Activated CD8-positive, alpha-beta T cell treated with anti-CD3 and anti-CD28 coated beads, Interleukin-2, amount 10 ng/mL, durations not matched to agents 7 days and 5 days (primary cell): ENCODE data around the gene IFI44L. TPM values are rescaled to one million over a fixed set of nuclear protein-coding genes. Genes with fewer than 3 reads are reported as not detected.

Experiments
- ATAC-seq: fragments of 150-1000 bp; cut with Tn5 transposase; one replicate; pipeline ENCODE4 v1.10.0; 2021; ENCODE audit warnings: moderate library complexity
- CTCF ChIA-PET: fragments of 350-600 bp; sonication (Branson Sonifier 250); formaldehyde crosslinking; loops from one replicate; lab custom pipeline; 2021; ENCODE audit warnings: antibody characterized with exemption; lab: Charles Lee
- POLR2A ChIA-PET: fragments of 350-600 bp; sonication (Branson Sonifier 250); formaldehyde crosslinking; loops from one replicate; lab custom pipeline; 2021; ENCODE audit warnings: antibody characterized with exemption; lab: Charles Lee
- DNase-seq: peaks from one replicate; pipeline ENCODE4 v3.0.0-alpha.2; 2020
- H3K27ac Mint-ChIP-seq: one replicate; pipeline ENCODE4 v1.8.0; 2021; ENCODE audit warnings: mild to moderate bottlenecking, mixed read lengths
- H3K27me3 Mint-ChIP-seq: one replicate; pipeline ENCODE4 v1.8.0; 2021; ENCODE audit warnings: low read depth, mixed read lengths
- H3K36me3 Mint-ChIP-seq: one replicate; pipeline ENCODE4 v1.8.0; 2021; ENCODE audit warnings: low read depth, mixed read lengths
- H3K4me1 Mint-ChIP-seq: one replicate; pipeline ENCODE4 v1.8.0; 2021; ENCODE audit warnings: low read depth, mixed read lengths
- H3K4me3 Mint-ChIP-seq: one replicate; pipeline ENCODE4 v1.8.0; 2021; ENCODE audit warnings: mild to moderate bottlenecking, mixed read lengths
- H3K9me3 Mint-ChIP-seq: one replicate; pipeline ENCODE4 v1.8.0; 2022; ENCODE audit warnings: mixed read lengths; ENCODE audit not compliant: insufficient read depth
- total RNA-seq, 2 experiments: library from RNA; stranded (reverse); gene quantifications; one replicate each; pipeline ENCODE4 v1.2.3, GENCODE V29; 2021

The IFI44L gene
- 100 to 1,000 TPM; 181 to 191 TPM for total RNA-seq

- peak within 1 kb of the TSS; percentile 85 for H3K4me3 Mint-ChIP-seq
- no peaks in the 10 kb centered on the region for H3K9me3 Mint-ChIP-seq
- CTCF ChIA-PET: interaction anchor here (0.6 to 2.8 kb wide), 16 partner anchors 12 to 615 kb away, joined by 3 to 18 read pairs (median 5); partner anchors contain the start of genes DNAJB4 and IFI44
- H3K27me3 Mint-ChIP-seq: peaks cover 7% of the 10 kb centered on the region
- H3K36me3 Mint-ChIP-seq: peaks cover 39% of the 10 kb centered on the region
- H3K27ac Mint-ChIP-seq: peak within 1 kb of the TSS; percentile 93
- DNase-seq (peak; percentile 78), ATAC-seq (peak; percentile 46)
- H3K4me1 Mint-ChIP-seq: peaks cover 55% of the 10 kb centered on the region
- POLR2A ChIA-PET: interaction anchor here (0.7 to 5.2 kb wide), 15 partner anchors 8 to 644 kb away, joined by 3 to 33 read pairs (median 8); partner anchors contain the start of genes DNAJB4, FUBP1 and IFI44
Measured at GRCh38 chr1:78619803-78620579, at the start of gene IFI44L. IFI44L (plus strand) TSS chr1:78620448; CDS start chr1:78627916, 7,468 bp downstream.

- ChIA-PET POLR2A (no interaction called here), CTCF (no interaction called here)
- DNase-seq (no peak), ATAC-seq (no peak)
- H3K4me3 Mint-ChIP-seq: no peak overlapping the region
- H3K36me3 Mint-ChIP-seq: no peaks in the 10 kb centered on the region
- H3K9me3 Mint-ChIP-seq: no peaks in the 10 kb centered on the region
- H3K27me3 Mint-ChIP-seq: no peaks in the 10 kb centered on the region
- no peak overlapping the region for H3K27ac Mint-ChIP-seq
- no peaks in the 10 kb centered on the region for H3K4me1 Mint-ChIP-seq
Measured at GRCh38 chr1:78570539-78570938, 49.7 kb upstream of the IFI44L start.

- POLR2A ChIA-PET: no interaction called here
- ATAC-seq (no peak), DNase-seq (no peak)
- CTCF ChIA-PET: interaction anchor here (1.1 kb wide), 1 partner anchor 446 kb away, joined by 3 read pairs; no protein-coding TSS in a partner anchor
- Mint-ChIP-seq H3K9me3 (no peaks in the 10 kb centered on the region), H3K4me1 (no peaks in the 10 kb centered on the region), H3K27me3 (no peaks in the 10 kb centered on the region), H3K27ac (no peak overlapping the region), H3K4me3 (no peak overlapping the region), H3K36me3 (no peaks in the 10 kb centered on the region)
Measured at GRCh38 chr1:78577257-78578100, 42.8 kb upstream of the IFI44L start.

GRCh38 chr1:78586572-78586971, 33.7 kb upstream of the IFI44L start:
- POLR2A ChIA-PET: no interaction called here

GRCh38 chr1:78587211-78587610, 33.0 kb upstream of the IFI44L start:
- H3K9me3 Mint-ChIP-seq: no peaks in the 10 kb centered on the region
- no peaks in the 10 kb centered on the region for H3K4me1 Mint-ChIP-seq
- ChIA-PET POLR2A (no interaction called here), CTCF (no interaction called here)
- ATAC-seq: no peak
- no peaks in the 10 kb centered on the region for H3K36me3 Mint-ChIP-seq
- no peak overlapping the region for H3K27ac Mint-ChIP-seq
- H3K27me3 Mint-ChIP-seq: peaks cover 7% of the 10 kb centered on the region
- DNase-seq: no peak
- no peak overlapping the region for H3K4me3 Mint-ChIP-seq

More at GRCh38 chr1:78586572-78586971, 33.7 kb upstream of the IFI44L start:
- H3K27me3 Mint-ChIP-seq: peaks cover 5% of the 10 kb centered on the region
- no peaks in the 10 kb centered on the region for H3K9me3 Mint-ChIP-seq
- no peaks in the 10 kb centered on the region for H3K36me3 Mint-ChIP-seq
- DNase-seq (no peak), ATAC-seq (no peak)
- no peaks in the 10 kb centered on the region for H3K4me1 Mint-ChIP-seq
- H3K27ac Mint-ChIP-seq: no peak overlapping the region
- CTCF ChIA-PET: no interaction called here
- H3K4me3 Mint-ChIP-seq: no peak overlapping the region

- no peak for DNase-seq
- Mint-ChIP-seq H3K27ac (no peak overlapping the region), H3K4me3 (no peak overlapping the region), H3K36me3 (no peaks in the 10 kb centered on the region), H3K27me3 (peaks cover 9% of the 10 kb centered on the region), H3K4me1 (no peaks in the 10 kb centered on the region), H3K9me3 (no peaks in the 10 kb centered on the region)
- ChIA-PET CTCF (interaction anchor here (1.2 kb wide), 1 partner anchor 7 kb away, joined by 3 read pairs; no protein-coding TSS in a partner anchor), POLR2A (no interaction called here)
- ATAC-seq: no peak
Measured at GRCh38 chr1:78591971-78592370, 28.3 kb upstream of the IFI44L start.

GRCh38 chr1:78599294-78599693, 21.0 kb upstream of the IFI44L start:
- Mint-ChIP-seq H3K27me3 (peaks cover 11% of the 10 kb centered on the region), H3K4me1 (no peaks in the 10 kb centered on the region), H3K27ac (no peak overlapping the region), H3K36me3 (no peaks in the 10 kb centered on the region), H3K9me3 (no peaks in the 10 kb centered on the region), H3K4me3 (no peak overlapping the region)
- CTCF ChIA-PET: interaction anchor here (0.9 to 1.4 kb wide), 3 partner anchors 8 to 18 kb away, joined by 3 to 5 read pairs (median 4); no protein-coding TSS in a partner anchor
- DNase-seq (no peak), ATAC-seq (no peak)
- POLR2A ChIA-PET: no interaction called here

- peaks cover 8% of the 10 kb centered on the region for H3K27me3 Mint-ChIP-seq
- CTCF ChIA-PET: interaction anchor here (0.6 to 1.6 kb wide), 3 partner anchors 8 to 16 kb away, joined by 3 to 5 read pairs (median 4); no protein-coding TSS in a partner anchor
- no peak overlapping the region for H3K4me3 Mint-ChIP-seq
- H3K4me1 Mint-ChIP-seq: no peaks in the 10 kb centered on the region
- no peaks in the 10 kb centered on the region for H3K9me3 Mint-ChIP-seq
- ATAC-seq: no peak
- POLR2A ChIA-PET: no interaction called here
- DNase-seq: no peak
- no peak overlapping the region for H3K27ac Mint-ChIP-seq
- no peaks in the 10 kb centered on the region for H3K36me3 Mint-ChIP-seq
Measured at GRCh38 chr1:78601068-78601467, 19.2 kb upstream of the IFI44L start.

- H3K27ac Mint-ChIP-seq: no peak overlapping the region
- ATAC-seq: no peak
- DNase-seq: no peak
- H3K4me3 Mint-ChIP-seq: no peak overlapping the region
- CTCF ChIA-PET: interaction anchor here (1.2 kb wide), 1 partner anchor 14 kb away, joined by 3 read pairs; no protein-coding TSS in a partner anchor
- no peaks in the 10 kb centered on the region for H3K4me1 Mint-ChIP-seq
- H3K9me3 Mint-ChIP-seq: no peaks in the 10 kb centered on the region
- POLR2A ChIA-PET: no interaction called here
- no peaks in the 10 kb centered on the region for H3K36me3 Mint-ChIP-seq
- H3K27me3 Mint-ChIP-seq: peaks cover 10% of the 10 kb centered on the region
Measured at GRCh38 chr1:78603206-78603605, 17.0 kb upstream of the IFI44L start.

GRCh38 chr1:78604643-78605042, 15.6 kb upstream of the IFI44L start:
- Mint-ChIP-seq H3K27me3 (peaks cover 17% of the 10 kb centered on the region), H3K27ac (no peak overlapping the region), H3K4me1 (no peaks in the 10 kb centered on the region), H3K4me3 (no peak overlapping the region), H3K36me3 (no peaks in the 10 kb centered on the region), H3K9me3 (no peaks in the 10 kb centered on the region)
- ChIA-PET CTCF (no interaction called here), POLR2A (no interaction called here)
- ATAC-seq (no peak), DNase-seq (no peak)

- H3K4me1 Mint-ChIP-seq: no peaks in the 10 kb centered on the region
- ChIA-PET CTCF (interaction anchor here (0.5 to 4.2 kb wide), 5 partner anchors 11 to 492 kb away, joined by 3 to 33 read pairs (median 20); partner anchors contain the start of gene IFI44), POLR2A (no interaction called here)
- H3K36me3 Mint-ChIP-seq: no peaks in the 10 kb centered on the region
- H3K4me3 Mint-ChIP-seq: no peak overlapping the region
- no peak overlapping the region for H3K27ac Mint-ChIP-seq
- DNase-seq (no peak), ATAC-seq (no peak)
- no peaks in the 10 kb centered on the region for H3K9me3 Mint-ChIP-seq
- H3K27me3 Mint-ChIP-seq: peaks cover 24% of the 10 kb centered on the region
Measured at GRCh38 chr1:78606274-78606673, 14.0 kb upstream of the IFI44L start.
